ENCODE measurements around the gene CNTFR.

GRCh38 chr9:34577400-34578240 lies 11.9 kb downstream of the CNTFR start:
- TF ChIP-seq CTCF (optimal IDR thresholded peaks at IDR 0.05 in 1 of 3, IDR thresholded peaks at IDR 0.05 in 1 of 3, conservative IDR thresholded peaks at IDR 0.05 in 1 of 3; ENCODE audit: extremely low read depth in 1 of 3, insufficient read depth in 2 of 3, low read length in 3 of 3), result no peak
- TF ChIP-seq EZH2 (IDR thresholded peaks at IDR 0.05; ENCODE audit: low read length), result no peak
